ENCODE data around the gene SMIM28.

GRCh38 chr6:138396709-138397108 is 19.0 kb downstream of the SMIM28 start:
- no peak for TF ChIP-seq SIN3A (IDR thresholded peaks at IDR 0.05; ENCODE audit: borderline replicate concordance, insufficient read depth, low read length)
- TF ChIP-seq, protein P1, sequence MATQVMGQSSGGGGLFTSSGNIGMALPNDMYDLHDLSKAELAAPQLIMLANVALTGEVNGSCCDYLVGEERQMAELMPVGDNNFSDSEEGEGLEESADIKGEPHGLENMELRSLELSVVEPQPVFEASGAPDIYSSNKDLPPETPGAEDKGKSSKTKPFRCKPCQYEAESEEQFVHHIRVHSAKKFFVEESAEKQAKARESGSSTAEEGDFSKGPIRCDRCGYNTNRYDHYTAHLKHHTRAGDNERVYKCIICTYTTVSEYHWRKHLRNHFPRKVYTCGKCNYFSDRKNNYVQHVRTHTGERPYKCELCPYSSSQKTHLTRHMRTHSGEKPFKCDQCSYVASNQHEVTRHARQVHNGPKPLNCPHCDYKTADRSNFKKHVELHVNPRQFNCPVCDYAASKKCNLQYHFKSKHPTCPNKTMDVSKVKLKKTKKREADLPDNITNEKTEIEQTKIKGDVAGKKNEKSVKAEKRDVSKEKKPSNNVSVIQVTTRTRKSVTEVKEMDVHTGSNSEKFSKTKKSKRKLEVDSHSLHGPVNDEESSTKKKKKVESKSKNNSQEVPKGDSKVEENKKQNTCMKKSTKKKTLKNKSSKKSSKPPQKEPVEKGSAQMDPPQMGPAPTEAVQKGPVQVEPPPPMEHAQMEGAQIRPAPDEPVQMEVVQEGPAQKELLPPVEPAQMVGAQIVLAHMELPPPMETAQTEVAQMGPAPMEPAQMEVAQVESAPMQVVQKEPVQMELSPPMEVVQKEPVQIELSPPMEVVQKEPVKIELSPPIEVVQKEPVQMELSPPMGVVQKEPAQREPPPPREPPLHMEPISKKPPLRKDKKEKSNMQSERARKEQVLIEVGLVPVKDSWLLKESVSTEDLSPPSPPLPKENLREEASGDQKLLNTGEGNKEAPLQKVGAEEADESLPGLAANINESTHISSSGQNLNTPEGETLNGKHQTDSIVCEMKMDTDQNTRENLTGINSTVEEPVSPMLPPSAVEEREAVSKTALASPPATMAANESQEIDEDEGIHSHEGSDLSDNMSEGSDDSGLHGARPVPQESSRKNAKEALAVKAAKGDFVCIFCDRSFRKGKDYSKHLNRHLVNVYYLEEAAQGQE (IDR thresholded peaks at IDR 0.05; ENCODE audit: insufficient read depth in 1 of 2, low read depth in 2 of 2, low read length in 2 of 2) = no peak
- no peak for TF ChIP-seq POLR2AphosphoS5 (IDR thresholded peaks at IDR 0.05; ENCODE audit: low read depth, low read length)
